ENCODE data around the gene SND1.

- TF ChIP-seq CREB1 (IDR thresholded peaks at IDR 0.05; ENCODE audit: low read depth) (no peak), ZBTB7A (IDR thresholded peaks at IDR 0.05; ENCODE audit: low read depth) (no peak), CEBPB (IDR thresholded peaks at IDR 0.05) (no peak), MAX (IDR thresholded peaks at IDR 0.05) (no peak), TAF1 (IDR thresholded peaks at IDR 0.05; ENCODE audit: low read depth) (no peak), NFIC (IDR thresholded peaks at IDR 0.05) (no peak)
These were observed 139.6 kb downstream of the SND1 start for GRCh38 chr7:127791446-127792189.

All from Ishikawa (cell line).